Cortex of kidney (tissue), 1 donor: ENCODE measurements around the gene HECTD1.
"Not testable (repeated sequence)": the region's sequence is repeated elsewhere in the genome, so short reads cannot be mapped to it uniquely, and the experiment has no call there.

Experiments used
- DNase-seq: peaks from one replicate; lab custom pipeline; 2025; lab: John Stamatoyannopoulos, UW

HECTD1 gene

DNA sequence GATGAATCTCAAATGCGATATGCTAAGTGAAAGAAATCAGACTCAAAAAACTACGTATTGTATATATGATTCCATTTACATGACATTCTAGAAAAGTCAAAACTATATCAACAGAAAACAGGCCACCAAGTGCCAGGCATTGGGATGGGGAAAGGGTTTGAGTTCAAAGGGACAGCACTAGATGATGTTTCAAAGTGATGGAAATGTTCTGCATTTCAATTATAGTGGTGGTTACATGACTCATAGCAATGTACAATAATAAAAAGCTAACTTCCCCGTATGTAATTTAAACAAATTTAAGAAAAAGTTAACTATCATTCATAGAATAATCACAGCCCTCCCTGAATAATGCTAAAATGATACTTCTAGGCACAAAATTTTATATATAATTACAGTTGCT lies 13.5 kb downstream of the HECTD1 start:
- no peak for DNase-seq

DNA sequence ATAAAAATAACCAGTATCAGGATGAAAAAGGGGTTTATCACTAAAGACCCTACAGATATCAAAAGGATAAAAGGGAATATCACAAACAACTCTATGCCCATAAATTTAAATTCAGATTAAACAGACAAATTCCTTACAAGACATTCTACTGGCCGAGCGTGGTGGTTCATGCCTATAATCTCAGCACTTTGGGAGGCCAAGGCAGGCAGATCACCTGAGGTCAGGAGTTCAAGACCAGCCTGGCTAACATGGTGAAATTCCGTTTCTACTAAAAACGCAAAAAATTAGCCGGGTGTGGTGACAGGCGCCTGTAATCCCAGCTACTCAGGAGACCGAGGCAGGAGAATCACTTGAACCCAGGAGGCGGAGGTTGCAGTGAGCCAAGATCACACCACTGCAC lies 15.0 kb downstream of the HECTD1 start:
- not testable (repeated sequence) for DNase-seq

DNA sequence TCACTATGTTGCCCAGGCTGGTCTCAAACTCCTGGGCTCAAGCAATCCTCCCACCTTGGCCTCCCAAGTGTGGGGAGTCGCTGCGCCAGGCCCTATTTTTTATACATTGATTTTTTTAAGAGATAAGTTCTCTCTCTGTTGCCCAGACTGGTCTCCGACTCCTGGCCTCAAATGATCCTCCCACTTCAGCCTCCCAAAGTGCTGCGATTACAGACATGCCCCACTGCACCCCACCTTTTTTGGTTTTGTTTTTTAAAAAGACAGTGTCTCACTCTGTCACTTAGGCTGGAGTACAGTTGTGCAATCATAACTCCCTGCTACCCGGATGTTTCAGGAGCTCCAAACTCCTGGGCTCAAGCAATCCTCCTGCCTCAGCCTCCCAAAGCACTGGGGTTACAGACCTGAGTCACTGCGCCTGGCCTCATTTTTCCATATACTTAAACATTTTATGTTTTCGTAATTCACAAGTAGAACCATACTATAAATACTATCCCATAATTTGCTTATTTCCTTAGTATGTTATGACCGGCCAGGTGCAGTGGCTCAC lies 16.8 kb downstream of the HECTD1 start:
- no peak for DNase-seq

DNA sequence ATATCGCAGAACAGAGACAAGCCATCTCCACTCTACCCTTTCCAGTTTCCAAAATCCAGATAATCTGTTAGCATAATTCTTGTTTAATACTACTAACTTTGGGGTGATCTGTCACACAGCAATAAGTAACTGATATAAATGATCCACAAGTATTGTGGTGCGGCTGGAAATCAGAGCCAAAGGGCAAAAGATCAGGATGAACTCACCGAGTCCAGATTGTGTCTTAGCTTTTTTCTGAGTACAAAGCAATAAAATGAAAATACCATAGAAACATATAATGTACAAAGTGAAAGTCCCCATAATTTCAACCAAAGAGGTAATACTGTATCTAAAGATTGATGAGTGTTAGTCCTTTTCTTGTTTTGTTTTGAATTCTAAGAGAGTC lies 17.4 kb downstream of the HECTD1 start:
- no peak for DNase-seq

DNA sequence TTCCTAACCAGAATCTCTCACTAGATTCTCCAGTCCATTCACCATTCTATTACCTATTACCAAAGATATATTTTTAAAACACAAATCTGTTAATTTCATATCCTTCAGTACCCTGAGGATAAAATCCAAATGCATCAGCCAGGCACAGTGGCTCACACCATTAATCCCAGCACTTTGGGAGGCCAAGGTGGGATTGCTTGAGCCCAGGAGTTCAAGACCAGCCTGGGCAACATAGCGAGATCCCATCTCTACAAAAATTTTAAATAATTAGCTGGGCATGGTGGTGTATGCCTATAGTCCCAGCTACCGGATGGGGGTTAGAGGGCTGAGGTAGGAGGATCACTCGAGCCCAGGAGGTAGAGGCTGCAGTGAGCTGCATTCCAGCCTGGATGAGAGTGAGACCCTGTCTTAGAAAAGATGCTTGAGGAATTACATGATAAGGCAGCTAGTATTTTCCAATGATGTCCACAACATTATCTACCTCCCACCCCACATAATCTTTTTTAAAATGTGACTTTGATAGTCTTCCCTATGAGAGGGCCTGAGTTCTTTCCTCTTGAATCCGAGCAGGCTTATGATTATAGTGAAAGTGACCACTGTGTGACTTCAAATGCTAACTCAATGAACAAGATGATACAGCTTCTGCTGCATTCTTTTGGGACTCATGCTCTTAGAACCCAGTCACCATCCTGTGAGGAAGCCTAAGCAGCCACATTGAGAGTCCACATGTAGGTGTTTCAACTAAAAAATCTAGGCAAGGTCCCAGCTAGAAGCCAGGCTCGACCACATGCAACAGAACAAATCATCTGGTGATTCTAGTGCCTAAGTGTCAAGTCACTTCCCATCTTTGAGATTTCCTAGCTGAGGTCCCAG lies 18.0 kb downstream of the HECTD1 start:
- DNase-seq, result no peak

DNA sequence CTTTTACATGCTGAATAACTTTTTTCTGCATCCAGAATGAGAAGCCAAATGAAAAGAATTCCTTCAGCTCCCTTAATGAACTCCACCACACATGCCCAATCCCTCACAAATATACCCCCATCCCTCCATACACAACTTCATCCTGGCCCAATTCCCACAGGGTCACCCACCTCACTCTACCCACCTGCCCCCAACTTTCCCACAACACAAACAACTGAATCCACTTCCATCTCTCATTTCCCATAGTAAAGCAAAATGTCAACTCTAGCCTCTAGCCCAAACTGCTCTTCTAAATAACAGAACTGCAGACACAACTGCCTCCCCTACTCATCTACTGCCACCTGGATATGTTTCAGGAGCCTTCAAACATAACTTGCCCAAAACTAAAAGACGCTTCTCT lies 18.8 kb downstream of the HECTD1 start:
- no peak for DNase-seq

DNA sequence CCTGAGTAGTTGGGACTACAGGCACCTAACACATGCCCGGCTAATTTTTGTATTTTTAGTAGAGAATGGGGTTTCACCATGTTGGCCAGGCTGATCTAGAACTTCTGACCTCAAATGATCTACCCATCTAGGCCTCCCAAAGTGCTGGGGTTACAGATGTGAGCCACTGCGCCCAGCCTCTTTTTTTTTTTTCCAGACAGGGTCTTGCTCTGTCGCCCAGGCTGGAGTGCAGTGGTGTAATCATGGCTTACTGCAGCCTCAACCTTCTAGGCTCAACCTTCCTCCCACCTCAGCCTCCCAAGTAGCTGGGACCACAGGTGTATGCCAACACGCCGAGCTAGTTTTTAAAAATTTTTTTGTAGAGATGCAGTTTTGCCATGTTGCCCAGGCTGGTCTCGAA lies 25.6 kb downstream of the HECTD1 start:
- not testable (repeated sequence) for DNase-seq

DNA sequence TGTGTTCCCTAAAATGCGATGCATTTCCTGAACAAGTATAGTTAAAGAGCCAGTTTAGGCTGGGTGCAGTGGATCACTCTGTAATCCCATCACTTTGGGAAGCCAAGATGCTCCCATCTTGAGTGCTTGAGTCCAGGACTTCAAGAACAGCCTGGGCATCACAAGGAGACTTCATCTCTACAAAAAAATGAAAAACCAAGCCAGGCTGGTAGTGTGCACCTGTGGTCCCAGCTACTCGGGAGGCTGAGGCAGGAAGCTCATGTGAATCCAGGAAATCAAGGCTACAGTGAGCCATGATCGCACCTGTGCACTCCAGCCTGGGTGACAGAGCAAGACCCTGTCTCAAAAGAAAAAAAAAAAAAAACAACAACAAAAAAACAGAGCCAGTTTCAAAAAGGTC lies 26.3 kb downstream of the HECTD1 start:
- no peak for DNase-seq

DNA sequence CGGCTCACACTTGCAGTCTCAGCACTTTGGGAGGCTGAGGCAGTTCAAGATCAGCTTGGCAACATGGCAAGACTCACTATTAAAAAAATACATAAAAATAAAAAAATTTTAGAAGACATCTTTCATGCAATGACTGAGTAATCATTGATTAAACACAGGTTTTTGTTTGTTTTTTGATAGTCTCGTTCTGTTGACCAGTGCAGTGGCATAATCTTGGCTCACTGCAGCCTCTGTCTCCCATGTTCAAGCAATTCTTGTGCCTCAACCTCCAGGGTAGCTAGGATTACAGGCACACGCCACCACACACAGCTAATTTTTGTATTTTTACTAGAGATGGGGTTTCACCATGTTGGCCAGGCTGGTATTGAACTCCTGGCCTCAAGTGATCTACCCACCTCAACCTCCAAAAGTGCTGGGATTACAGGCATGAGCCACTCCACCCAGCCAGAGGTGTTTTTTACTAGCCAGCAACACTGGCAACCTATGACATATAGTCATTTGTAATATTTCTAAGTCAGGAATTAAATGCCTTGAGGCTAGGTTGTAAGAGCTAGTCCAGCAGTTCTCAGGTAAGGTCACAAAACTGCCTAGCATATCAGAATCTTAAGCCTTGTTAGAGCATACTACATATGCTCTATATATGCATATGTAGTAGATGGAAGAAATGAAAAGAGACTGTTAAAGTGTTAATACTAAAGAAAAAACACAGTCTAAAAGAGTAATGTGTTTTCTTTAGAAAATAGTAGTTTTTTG lies 27.1 kb downstream of the HECTD1 start:
- DNase-seq, result no peak

DNA sequence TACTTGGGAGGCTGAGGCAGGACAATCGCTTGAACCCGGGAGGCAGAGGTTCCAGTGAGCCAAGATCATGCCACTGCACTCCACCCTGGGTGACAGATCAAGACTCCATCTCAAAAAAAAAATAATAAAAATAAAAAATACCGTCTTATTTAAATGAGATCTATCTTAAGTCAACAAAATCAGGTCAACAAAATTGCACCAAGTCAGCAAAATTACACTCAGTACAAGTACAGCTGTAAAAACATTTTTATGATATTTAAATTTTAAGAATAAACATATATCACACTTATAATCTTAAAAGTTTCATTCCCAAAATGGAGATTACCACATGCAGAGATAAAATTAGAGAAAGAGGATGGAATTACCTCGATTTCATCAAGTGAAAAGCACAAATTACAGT lies 33.2 kb downstream of the HECTD1 start:
- no peak for DNase-seq

DNA sequence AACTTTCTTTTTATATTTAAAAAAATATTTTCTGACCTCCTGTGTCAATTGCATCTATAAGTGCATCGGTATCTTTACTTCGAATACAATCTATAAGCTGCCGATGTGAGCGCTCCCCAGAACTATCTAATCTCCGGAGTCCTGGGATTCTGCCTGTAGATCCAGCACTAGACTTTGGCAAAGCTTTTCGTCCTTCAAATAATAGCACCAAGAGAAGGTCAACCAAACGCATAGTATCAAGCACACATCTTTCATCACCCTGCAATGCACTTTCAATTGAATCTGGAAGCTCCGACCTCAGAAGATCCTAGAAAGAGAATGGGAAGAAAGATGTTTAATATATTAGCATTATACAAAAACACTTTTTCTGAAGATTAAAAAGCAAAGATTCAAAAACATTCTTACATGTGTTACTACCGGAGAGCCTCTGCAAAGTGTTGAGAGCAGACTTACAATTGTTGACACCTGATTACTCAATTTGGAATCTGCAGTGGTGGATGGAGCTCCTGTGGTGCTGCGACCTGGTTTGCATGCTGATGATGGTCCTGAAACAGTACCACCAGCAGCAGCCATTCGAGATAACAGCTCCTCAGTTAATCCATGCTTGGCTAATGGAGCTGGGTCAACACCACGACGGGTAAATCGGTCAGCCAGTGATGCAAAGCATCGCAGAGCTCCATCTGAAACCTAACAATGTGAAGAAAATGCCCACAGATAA lies 34.3 kb downstream of the HECTD1 start:
- DNase-seq, result no peak

DNA sequence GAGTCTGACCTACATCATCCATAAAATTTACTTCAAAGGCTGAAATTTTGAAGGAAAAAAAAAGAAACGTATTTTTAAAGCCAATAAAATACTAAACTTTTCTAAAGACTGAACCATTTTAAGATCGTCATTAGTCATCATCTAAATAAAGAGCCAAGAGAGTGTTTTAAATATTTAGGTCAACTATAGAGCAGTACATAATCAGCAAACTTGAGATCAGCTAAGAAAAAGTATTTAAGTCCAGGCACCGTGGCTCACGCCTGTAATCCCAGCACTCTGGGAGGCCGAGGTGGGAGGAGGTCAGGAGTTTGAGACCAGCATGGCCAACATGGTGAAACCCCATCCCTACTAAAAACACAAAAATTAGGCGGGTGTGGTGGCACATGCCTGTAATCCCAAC lies 35.5 kb downstream of the HECTD1 start:
- DNase-seq, result no peak

DNA sequence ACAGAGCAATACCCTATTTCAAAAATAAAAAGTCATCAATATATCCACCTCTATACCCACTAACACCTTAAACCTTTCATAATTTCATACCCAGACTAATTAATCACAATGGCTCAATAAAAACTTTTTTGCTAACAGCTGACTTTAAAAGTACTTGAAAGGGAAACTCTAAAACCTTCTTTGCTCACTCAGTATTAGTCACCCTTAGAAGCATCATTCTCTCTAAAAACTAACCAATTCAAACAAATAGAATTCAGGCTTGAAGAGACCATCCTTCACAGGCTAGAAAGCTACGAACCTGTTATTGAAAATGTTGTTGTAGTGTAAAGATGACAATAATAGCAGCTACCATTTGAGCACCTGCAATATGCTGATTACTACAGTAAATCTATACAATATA lies 37.2 kb downstream of the HECTD1 start:
- DNase-seq, result no peak

DNA sequence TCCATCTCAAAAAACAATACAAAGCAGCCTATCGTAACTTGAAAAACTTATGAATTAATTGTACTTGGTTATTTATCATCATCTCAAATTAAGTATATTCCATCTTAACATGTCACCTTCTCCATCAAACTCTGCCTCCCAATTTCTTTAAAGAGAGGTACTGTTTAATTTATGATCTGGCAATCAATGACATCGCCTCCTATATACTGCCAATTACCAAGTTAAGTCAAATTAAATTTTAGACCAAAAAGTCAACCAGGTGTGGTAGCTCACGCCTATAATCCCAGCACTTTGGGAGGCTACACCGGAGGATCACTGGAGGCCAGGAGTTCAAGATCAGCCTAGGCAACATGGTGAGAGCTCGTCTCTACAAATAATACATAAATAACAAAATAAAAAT lies 37.7 kb downstream of the HECTD1 start:
- no peak for DNase-seq

DNA sequence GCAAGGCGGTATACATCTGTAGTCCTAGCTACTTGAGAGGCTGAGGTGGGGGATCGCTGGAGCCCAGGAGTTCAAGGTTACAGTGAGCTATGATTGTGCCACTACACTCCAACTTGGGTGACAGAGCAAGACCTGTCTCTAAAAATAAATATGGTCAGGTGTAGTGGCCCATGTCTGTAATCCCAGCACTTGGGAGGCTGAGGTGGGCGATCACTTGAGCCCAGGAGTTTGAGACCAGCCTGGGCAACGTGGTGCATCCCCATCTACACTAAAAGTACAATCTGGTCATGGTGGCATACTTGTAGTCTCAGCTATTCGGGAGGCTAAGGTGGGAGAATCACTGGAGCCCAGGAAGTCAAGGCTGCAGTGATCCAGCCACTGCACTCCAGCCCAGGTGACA lies 40.6 kb downstream of the HECTD1 start:
- DNase-seq, result no peak

DNA sequence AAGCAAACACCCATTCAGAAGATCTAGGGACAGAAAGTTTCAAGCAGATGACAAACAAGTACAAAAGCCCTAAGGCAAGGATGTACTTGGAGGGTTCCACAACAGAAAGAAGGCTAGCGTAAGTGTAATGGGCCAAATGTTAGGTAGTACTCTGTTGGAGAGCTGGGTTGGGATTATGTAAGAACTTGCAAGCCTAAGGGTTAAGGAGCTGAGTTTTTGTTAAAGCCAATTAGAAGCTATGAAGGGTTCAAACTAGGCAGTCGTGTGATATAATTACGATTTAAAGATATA lies 41.4 kb downstream of the HECTD1 start:
- DNase-seq, result no peak

DNA sequence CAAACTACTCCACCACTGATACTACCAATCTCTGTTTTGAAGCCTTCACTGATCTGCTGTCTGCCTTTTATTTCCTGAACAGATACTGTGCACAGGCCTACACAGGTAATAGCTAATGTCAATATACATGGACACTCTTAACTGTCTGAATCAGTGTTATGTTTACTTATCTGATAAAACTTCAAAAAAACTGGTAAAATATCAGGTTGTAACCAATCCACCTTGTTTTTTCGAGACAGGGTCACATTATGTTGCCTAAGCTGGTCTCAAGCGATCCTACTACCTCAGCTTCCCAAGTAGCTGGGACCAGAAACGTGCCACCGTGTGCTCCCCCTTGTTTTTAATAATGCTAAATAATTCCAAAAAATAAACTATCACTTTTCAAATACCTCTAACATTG lies 43.5 kb downstream of the HECTD1 start:
- no peak for DNase-seq

DNA sequence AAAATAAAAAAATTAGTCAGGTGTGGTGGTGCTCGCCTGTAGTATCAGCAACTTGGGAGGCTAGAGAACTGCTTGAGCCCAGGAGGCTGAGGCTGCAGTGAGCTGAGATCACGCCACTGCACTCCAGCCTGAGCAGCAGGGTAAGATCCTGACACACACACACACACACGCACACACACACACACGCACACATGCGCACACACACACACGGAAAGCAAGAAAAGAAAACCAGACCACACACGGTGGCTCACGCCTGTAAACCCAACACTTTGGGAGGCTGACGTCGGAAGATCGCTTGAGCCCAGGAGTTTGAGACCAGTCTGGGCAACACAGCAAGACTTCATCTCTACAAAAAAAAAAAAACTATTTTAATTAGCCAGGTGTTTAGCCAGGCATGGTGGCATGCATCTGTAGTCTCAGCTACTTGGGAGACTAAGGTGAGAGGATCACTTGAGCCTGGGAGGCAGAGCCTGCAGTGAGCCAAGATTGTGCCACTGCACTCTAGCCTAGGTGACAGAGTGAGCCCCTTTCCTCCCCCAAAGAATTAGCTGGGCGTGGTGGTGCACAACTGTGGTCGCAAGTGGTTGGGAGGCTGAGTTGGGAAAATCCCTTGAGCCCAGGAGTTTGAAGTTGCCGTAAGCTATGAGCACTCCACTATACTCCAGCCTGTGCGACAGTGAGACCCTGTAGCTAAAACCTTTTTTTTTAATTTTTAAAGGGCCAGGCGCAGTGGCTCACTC lies 44.5 kb downstream of the HECTD1 start:
- no peak for DNase-seq

DNA sequence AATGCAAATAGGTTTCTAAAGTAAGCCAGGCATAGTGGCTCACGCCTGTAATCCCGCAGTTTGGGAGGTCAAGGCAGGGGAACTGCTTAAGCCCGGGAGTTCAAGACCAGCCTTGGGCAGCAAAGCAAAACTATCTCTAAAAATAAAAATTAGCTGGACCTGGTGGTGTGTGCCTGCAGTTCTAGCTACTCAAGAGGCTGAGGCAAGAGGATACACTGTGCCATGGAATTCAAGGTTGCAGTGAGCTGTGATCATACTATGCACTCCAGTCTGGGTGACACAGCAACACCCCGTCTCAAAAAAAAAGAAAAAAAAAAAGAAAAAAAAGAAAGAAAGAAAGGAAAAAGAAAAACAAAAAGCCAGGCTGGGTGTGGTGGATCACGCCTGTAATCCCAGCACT lies 46.3 kb downstream of the HECTD1 start:
- DNase-seq, result no peak

DNA sequence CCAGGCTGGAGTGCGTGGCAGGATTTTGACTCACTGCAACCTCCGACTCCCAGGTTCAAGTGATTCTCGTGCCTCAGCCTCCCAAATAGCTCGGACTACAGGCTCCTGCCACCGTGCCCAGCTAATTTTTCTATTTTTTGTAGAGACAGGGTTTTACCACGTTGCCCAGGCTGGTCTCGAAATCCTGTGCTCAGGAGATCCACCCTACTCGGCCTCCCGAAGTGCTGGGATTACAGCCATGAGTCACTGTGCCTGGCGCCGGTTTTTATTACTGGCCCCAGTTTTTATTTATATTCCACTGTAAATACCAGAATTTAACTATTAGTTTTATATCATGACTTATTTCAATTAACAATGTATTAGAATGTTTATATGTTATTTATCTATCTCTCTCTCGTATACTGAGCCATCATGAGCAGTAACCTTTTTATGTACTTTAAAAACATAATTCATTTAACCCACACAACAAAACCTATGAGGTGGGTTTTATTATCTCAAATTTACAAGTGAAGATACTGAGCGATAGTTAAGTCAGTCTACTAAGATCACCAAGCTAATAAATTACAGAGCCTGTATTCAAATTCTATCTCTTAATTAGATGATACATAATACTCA lies 47.8 kb downstream of the HECTD1 start:
- DNase-seq, result no peak

DNA sequence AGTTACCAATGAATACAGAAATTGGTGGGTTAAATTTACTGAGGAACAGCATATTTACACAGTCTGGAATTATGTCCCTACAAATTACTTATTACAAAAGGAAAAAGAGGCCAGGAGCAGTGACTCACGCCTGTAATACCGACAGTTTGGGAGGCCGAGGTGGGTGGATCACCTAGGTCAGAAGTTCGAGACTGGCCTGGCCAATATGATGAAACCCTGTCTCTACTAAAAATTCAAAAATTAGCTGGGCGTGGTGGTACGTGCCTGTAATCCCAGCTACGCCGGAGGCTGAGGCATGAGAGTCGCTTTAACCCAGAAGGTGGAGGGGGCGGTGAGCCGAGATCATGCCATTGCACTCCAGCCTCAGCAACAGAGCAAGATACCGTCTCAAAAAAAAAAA lies 52.6 kb downstream of the HECTD1 start:
- DNase-seq, result no peak
